GM21360 (cell line): ENCODE results near the gene HHATL.

Source experiments
- ATAC-seq: cut with Tn5 transposase; IDR thresholded peaks from one replicate; pipeline ENCODE4 v1.9.1; 2021; ENCODE audit warnings: mild to moderate bottlenecking, moderate library complexity; ENCODE audit not compliant: unreplicated experiment

The HHATL gene

GRCh38 chr3:42654331-42655201 lies 48.0 kb downstream of the HHATL start:
- no peak for ATAC-seq

- no peak for ATAC-seq
Measured at GRCh38 chr3:42653560-42654330, 48.9 kb downstream of the HHATL start, which contains the start of gene ZBTB47. TSS of gene ZBTB47 (plus strand) at chr3:42653697. CDS start at chr3:42658356, 4,659 bp downstream.

- no peak for ATAC-seq
Measured at GRCh38 chr3:42653303-42653559, 49.4 kb downstream of the HHATL start.

- ATAC-seq = peak; percentile 44
Measured at GRCh38 chr3:42652611-42653302, 49.8 kb downstream of the HHATL start.

GRCh38 chr3:42652251-42652610 lies 50.4 kb downstream of the HHATL start:
- ATAC-seq = no peak

GRCh38 chr3:42651248-42652091 lies 51.1 kb downstream of the HHATL start:
- no peak for ATAC-seq

- no peak for ATAC-seq
Measured at GRCh38 chr3:42649783-42650182, 52.8 kb downstream of the HHATL start.

- ATAC-seq = no peak
Measured at GRCh38 chr3:42649006-42649405, 53.6 kb downstream of the HHATL start.

- ATAC-seq = no peak
Measured at GRCh38 chr3:42647821-42648459, 54.7 kb downstream of the HHATL start.
